Hindlimb muscle (tissue), 1 donor: ENCODE data around the gene CCNC. TPM values are rescaled to one million over a fixed set of nuclear protein-coding genes. Genes with fewer than 3 reads are reported as not detected.
"Not testable (repeated sequence)": the region's sequence is repeated elsewhere in the genome, so short reads cannot be mapped to it uniquely, and the experiment has no call there.

Source experiments
- DNase-seq: peaks from one replicate; pipeline ENCODE4 v3.0.0-alpha.2; 2013
- polyA plus RNA-seq: library from polyadenylated mRNA; unstranded; fragments of 120-200 nt; gene quantifications from one replicate; pipeline ENCODE4 v1.2.1, GENCODE V29; 2013; ENCODE audit not compliant: insufficient read length

Gene CCNC
- polyA plus RNA-seq, 1 donor, result 33.9 TPM

DNA sequence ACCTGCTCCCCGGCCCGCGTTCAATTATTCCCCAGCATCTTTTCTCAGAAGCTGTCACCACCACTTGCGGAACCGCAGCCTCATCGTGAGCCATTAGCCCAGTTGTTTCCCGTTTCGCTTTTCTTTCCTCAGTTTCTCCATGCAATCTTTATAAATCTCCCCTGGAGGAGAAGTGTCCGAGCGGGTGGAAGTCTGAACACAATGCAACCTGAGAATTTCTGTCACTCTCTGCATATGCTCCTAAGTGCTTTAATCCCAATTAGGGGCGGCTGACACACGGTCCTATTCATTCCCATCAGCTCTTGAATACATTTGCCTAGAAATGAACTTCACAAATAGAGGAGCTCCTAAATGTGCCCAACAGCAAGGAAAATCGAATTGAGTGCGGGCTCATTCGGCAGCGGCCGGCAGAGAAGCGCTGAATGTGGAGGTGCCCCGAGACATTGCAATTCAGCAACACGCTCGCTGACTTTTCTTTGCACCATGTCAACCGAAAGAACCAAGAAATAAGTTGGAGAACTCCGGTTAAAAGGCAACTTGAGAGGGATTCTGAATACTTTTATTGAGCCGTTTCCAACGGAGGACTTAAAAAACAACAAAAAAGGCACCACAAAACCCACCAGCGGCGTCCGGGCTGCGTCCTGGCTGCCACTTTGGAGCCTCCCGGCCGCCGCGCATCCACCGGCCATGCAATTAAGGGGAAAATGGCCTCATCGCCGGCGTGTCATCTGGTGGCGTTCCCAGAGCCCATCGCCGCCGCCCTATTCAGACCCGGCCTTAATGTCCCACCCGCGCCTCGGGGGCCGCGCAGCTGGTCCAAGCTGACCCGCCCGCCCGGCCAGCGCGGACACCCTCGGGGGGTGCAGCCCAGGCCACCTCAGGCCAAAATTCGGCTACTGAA, 34.3 kb upstream of the CCNC start:
- no peak for DNase-seq

DNA sequence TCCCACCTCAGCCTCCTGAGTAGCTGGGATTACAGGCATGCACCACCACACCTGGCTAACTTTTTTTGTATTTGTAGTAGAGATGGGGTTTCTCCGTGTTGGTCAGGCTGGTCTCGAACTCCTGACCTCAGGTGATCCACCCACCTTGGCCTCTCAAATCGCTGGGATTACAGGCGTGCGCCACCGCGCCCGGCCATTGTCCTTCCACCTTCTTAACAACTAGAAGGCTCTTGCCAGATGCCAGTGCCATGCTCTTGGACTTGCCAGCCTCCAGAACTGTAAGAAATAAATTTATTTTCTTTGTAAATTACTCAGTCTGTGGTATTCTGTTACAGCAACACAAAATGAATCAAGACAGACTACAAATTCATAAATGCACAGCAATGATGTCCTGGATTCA, 26.2 kb upstream of the CCNC start:
- DNase-seq, result not testable (repeated sequence)

GRCh38 chr6:99592900-99593299, 24.4 kb upstream of the CCNC start:
- DNase-seq, result no peak

DNA sequence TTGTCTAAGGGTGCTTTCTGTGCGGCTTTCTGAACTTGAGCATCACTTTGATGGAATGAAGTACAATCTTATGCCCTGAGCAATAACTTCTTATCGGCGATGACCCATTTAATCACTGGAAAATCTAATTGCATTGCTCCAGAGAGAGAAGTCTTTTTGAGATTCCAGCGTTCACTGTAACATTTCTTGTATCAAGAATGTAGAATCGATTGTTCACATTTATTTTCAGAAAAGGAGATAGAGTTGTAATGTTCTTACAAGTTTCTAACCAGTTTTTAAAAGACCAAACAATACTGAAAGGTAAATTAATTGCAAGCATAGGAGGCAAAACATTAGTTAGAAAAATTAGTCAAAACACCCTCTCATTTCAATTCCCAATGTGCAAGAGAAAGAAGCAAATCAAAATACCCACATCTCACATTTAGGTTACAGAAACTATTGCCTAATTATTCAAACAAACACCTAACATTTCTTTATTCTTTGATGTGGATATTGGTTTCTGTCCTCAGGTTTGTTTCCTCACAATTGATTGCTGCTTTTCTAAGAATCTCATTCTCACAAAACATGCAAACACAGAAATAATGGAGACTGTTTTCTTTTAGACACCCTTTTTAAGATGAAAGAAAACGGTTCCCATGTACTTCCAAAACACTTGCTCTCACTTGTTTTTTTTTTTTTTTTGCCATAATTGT, 23.4 kb upstream of the CCNC start:
- DNase-seq, result no peak

DNA sequence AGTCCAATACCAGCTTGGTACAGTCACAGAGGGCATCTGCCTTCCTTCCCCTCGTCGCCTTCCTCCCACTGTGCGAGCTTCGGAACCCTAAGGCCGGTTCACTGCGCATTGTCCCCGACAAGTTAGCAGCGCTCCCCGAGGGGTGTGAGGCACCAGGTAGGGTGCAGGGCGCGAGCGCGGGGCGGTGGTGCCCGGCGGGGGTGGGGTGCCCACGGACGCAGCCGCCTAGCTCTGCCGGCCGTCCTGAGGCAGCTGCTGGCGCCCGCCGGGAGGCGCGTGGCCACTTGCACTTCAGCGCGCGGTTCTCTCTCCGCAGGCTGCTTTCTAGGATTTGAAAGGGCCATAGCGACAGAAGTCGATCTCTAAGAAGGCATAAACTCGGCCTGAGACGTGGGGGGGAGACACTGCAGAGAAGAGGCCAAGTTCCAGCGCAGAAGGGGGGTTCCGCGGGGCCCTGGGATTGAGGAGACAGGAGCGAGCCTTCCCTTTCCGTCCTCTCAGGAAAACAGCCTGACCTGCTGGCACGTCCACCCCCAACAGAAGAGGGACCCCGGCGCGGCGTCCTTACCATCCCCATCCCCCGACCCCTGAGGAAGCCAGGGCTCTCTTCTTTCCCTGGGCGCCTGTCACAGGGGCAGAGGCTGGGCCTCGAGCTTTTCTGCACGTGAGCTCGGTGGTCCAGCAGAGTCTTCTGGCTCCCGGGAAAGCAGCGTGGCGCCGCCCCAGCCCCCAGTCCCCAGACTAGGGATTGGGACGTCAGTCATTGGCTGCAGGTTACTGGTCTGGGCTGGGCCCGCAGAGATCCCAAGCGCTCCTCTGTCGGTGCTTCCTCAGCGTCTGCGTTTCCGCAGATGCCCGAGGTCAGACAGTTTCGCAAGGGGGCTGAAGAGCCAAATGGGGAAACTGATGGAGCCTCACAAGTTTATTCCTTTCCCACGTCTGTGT, 22.5 kb upstream of the CCNC start:
- no peak for DNase-seq

GRCh38 chr6:99589907-99590493, 21.5 kb upstream of the CCNC start:
- DNase-seq, result no peak

- DNase-seq, result no peak
Observed at GRCh38 chr6:99589290-99589672, 20.8 kb upstream of the CCNC start.

GRCh38 chr6:99588618-99589289, 20.3 kb upstream of the CCNC start:
- peak; percentile 58 for DNase-seq

DNA sequence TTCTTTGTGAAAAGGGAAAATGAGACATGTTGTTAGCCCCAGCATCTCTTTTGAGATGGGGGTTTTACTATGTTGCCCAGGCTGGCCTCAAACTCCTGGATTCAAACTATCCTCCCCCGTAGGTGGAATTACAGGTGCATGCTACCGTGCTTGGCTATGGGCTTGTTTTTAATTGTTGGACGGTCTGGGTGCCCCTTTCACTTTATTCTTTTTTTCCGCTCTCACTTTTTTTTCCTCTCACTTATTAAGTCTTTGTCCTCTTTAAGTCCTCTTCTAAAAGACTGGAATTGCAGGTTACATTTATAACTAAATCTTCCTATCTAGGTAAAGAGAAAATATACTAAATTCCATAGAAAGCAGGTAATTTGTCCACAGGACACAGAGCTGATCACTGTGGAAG, 19.3 kb upstream of the CCNC start:
- no peak for DNase-seq

DNA sequence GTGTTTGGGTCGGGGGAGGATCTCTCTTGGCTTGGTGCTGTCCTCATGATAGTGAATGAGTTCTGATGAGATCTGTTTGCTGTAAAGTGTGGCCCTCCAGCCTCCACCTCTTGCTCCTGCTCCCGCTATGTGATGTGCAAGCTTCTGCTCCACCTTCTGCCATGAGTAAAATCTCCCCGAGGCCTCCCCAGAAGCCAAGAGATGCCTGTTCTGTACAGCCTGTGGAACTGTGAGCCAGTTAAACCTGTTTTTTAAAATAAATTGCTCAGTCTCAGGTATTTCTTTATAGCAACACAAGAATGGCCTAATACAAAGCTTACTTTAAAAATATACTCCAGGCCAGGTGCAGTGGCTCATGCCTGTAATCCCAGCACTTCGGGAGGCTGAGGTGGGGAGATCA, 11.3 kb upstream of the CCNC start:
- no peak for DNase-seq

- no peak for DNase-seq
Observed at GRCh38 chr6:99575544-99576227, 7.2 kb upstream of the CCNC start.

GRCh38 chr6:99573980-99574617, 5.6 kb upstream of the CCNC start:
- DNase-seq, result no peak

DNA sequence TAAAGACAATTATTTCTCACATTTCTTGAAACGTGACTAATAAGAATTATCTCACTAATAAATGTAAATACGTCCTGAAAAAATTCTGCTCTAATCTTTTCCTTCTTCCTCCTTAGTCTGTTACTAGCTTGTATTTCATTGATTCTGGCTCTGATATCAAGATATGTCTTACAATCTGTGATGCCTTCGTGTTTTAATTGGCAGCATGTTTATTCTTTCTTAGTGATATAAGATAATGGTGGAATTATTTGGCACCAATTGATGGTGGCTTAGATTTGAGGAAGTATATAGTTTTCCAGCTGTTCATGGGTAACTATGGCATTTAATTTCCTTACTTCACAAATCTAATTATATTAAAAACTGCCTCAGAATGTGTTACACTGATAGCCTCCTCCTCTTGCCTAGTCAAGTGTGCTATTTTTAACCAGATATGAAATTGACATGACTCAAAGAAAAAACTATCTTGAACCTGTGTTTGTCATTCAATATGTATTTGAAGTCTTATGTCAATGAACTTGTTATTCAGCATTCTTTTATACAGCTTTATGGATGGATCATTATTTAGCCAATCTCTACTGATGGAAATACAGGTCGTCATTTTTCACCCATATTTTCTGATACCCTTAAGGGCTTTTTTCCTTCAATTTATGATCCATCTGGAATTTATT, 5.3 kb downstream of the CCNC start:
- DNase-seq, result no peak

DNA sequence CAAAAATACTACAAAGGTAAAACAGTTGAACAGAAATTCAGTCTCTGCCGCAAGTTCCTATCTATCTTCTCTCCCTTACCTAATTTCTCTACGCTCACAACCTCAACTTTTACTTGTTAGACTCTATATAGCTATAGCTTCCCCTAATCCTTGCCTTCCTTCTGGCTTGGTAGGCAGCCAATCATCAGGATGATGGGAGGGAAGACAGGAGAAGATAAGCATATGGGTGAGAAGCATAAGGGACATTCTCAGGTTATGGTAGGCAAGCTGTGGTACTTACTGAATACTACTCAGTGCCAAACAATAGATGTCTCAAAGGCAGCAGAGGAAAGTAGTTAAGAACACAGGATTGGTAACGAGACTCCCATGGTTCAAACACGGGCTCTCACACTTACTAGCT, 7.8 kb downstream of the CCNC start:
- DNase-seq, result no peak

GRCh38 chr6:99559057-99559456, 9.4 kb downstream of the CCNC start:
- no peak for DNase-seq

GRCh38 chr6:99553888-99554287, 14.6 kb downstream of the CCNC start:
- DNase-seq, result no peak

GRCh38 chr6:99550046-99550748, 18.3 kb downstream of the CCNC start:
- DNase-seq, result no peak

GRCh38 chr6:99548706-99549105, 19.8 kb downstream of the CCNC start:
- no peak for DNase-seq

GRCh38 chr6:99547526-99547925, 20.9 kb downstream of the CCNC start:
- no peak for DNase-seq

DNA sequence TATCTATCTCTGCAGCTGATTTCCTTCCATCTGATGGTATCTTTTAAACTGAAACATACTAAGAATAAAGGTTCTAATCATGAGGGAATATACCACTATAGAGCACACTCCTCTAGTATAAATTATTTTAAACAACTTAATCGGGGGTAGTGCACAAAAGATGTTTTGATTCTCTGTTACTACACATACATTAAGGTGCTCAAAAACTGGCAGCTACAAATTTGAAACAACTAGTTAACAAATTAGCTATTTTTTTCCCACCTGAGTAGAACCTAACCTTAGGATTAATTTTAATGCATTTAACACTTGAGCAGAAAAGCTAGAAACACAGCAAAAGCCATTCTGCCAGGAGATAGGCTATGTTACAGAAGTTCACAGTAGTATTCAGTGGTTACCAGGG, 23.0 kb downstream of the CCNC start:
- DNase-seq, result no peak
